Measurements from ENCODE around the gene TUBGCP2. TPM values are rescaled to one million over a fixed set of nuclear protein-coding genes. Genes with fewer than 3 reads are reported as not detected.

TUBGCP2 gene
- total and polyA plus RNA-seq, 2 of the 13 experiments (the other 11 are each of a cell fraction or from before 2014, with no cell fraction given) = 21.3 to 34.5 TPM

- FAIRE-seq = no peak
- POLR2A ChIA-PET = no interaction called here
Measured at GRCh38 chr10:133312016-133312768, 3.5 kb upstream of the TUBGCP2 start.

DNA sequence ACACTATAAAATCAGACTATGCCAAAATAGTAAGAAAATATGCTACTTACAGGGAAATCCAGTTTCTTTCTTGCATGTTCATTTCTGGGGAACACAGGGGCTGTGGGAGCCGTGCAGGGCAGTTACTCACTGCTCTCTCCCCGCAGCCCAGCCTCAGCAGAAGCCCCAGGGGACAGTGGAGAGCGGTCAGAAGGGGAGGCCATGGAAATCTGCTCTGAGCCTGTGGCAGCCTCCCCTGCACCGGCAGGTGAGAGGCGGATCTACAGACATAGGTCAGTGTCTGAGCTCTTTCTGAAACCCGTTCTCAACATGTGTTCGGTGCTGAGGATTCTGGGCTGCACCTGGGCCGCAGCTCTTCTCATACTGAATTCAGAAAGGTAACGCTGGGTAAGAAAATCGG is 2.9 kb upstream of the TUBGCP2 start:
- no peak overlapping the region for H2AFZ ChIP-seq (ENCODE audit: low read length)
- in situ Hi-C loops (cut with HindIII; ENCODE audit: extremely low pct_ligation_motif_present, low pct_unique_long_range_greater_than_20kb) = no loop called here
- 91% methylated on average over 8 of the region's 10 CpGs for WGBS (ENCODE audit: low lambda C conversion rate)
- TF ChIP-seq ZSCAN9 (CRISPR knock-in tag; IDR thresholded peaks at IDR 0.05; ENCODE audit: borderline replicate concordance) = no peak
- POLR2A ChIA-PET = no interaction called here
- BruUV-seq (replicated peaks) = no TSS peak
- no peak overlapping the region for H3K9ac ChIP-seq (ENCODE audit: insufficient read depth, low read depth, low read length)
- H3K4me1 ChIP-seq (ENCODE audit: insufficient read depth, low read length) = peaks cover 19% of the 10 kb centered on the region
- no peak overlapping the region for H3K4me3 ChIP-seq (replicated peaks in 1 of 3; ENCODE audit: insufficient read depth in 1 of 3, low read depth in 2 of 3, low read length in 3 of 3)
- peaks cover 19% of the 10 kb centered on the region for H3K79me2 ChIP-seq (ENCODE audit: insufficient read depth, low read length)
- peaks cover 14 to 33% of the 10 kb centered on the region in 2 experiments; a peak in 4 of 5 replicates for H3K36me3 ChIP-seq (replicated peaks in 1 of 2; ENCODE audit: control insufficient read depth in 1 of 2, insufficient read depth in 2 of 2, low read length in 2 of 2)
- DNase-seq (ENCODE audit: low spot score) (no peak), FAIRE-seq (no peak), ATAC-seq (no peak)
- H3K27ac ChIP-seq (ENCODE audit: extremely low read length, insufficient read depth, low read length) = no peak overlapping the region
- H3K4me2 ChIP-seq (ENCODE audit: low read depth, low read length) = no peak overlapping the region
- no peaks in the 10 kb centered on the region for H3K9me3 ChIP-seq (ENCODE audit: low read length)
- intact Hi-C loops (cut with micrococcal nuclease; ENCODE audit: unreplicated experiment) = no loop called here
- peaks cover 9% of the 10 kb centered on the region for H4K20me1 ChIP-seq (ENCODE audit: insufficient read depth, low read length)
- H3K27me3 ChIP-seq (ENCODE audit: control insufficient read depth in 1 of 2, insufficient read depth in 2 of 2, low read length in 2 of 2) = no peaks in the 10 kb centered on the region; a peak in 1 of 5 replicates
- CTCF ChIA-PET (ENCODE audit: low intra/inter-chr PET ratio, low total read pairs) = no interaction called here

More at GRCh38 chr10:133312016-133312768, 3.5 kb upstream of the TUBGCP2 start:
- Histone ChIP-seq H3K9ac (ENCODE audit: insufficient read depth, low read depth, low read length) (no peak overlapping the region), H3K4me2 (ENCODE audit: low read depth, low read length) (no peak overlapping the region), H4K20me1 (ENCODE audit: insufficient read depth, low read length) (peaks cover 5% of the 10 kb centered on the region), H2AFZ (ENCODE audit: low read length) (no peak overlapping the region), H3K27me3 (ENCODE audit: control insufficient read depth in 1 of 2, insufficient read depth in 2 of 2, low read length in 2 of 2) (no peaks in the 10 kb centered on the region; a peak in 1 of 5 replicates), H3K36me3 (replicated peaks in 1 of 2; ENCODE audit: control insufficient read depth in 1 of 2, insufficient read depth in 2 of 2, low read length in 2 of 2) (peaks cover 14 to 33% of the 10 kb centered on the region in 2 experiments; a peak in 4 of 5 replicates), H3K27ac (ENCODE audit: extremely low read length, insufficient read depth, low read length) (no peak overlapping the region), H3K79me2 (ENCODE audit: insufficient read depth, low read length) (peaks cover 14% of the 10 kb centered on the region), H3K4me3 (replicated peaks in 1 of 3; ENCODE audit: insufficient read depth in 1 of 3, low read depth in 2 of 3, low read length in 3 of 3) (no peak overlapping the region), H3K9me3 (ENCODE audit: low read length) (no peaks in the 10 kb centered on the region), H3K4me1 (ENCODE audit: insufficient read depth, low read length) (peaks cover 14% of the 10 kb centered on the region)
- intact Hi-C loops (cut with micrococcal nuclease; ENCODE audit: unreplicated experiment) = no loop called here
- no TSS peak for BruUV-seq (replicated peaks)
- CTCF ChIA-PET (ENCODE audit: low intra/inter-chr PET ratio, low total read pairs) = no interaction called here
- 88% methylated on average over 16 of the region's 23 CpGs for WGBS (ENCODE audit: low lambda C conversion rate)
- TF ChIP-seq SIX4 (CRISPR knock-in tag; IDR thresholded peaks at IDR 0.05) (no peak), NR1H2 (CRISPR knock-in tag; IDR thresholded peaks at IDR 0.05; ENCODE audit: borderline replicate concordance, low read depth) (no peak)
- no peak for DNase-seq (ENCODE audit: low spot score)
- in situ Hi-C loops (cut with HindIII; ENCODE audit: extremely low pct_ligation_motif_present, low pct_unique_long_range_greater_than_20kb) = no loop called here
- no peak for ATAC-seq
